HG03175 (cell line): ENCODE results near the gene BPNT1.
"Not testable (repeated sequence)": the region's sequence is repeated elsewhere in the genome, so short reads cannot be mapped to it uniquely, and the experiment has no call there.

ENCODE experiments used
- ATAC-seq: cut with Tn5 transposase; IDR thresholded peaks from one replicate; pipeline ENCODE4 v1.9.1; 2021; ENCODE audit warnings: mild to moderate bottlenecking, moderate library complexity; ENCODE audit not compliant: unreplicated experiment

The BPNT1 gene

GRCh38 chr1:220089650-220090556 lies at the start of gene BPNT1:
TSS of gene BPNT1 (minus strand) at chr1:220089788. CDS start at chr1:220079846, 9,942 bp downstream.
- peak; percentile 56 for ATAC-seq

- ATAC-seq, result no peak
Measured at GRCh38 chr1:220137019-220137786, 47.6 kb upstream of the BPNT1 start.

- no peak for ATAC-seq
Measured at GRCh38 chr1:220135755-220136154, 46.2 kb upstream of the BPNT1 start.

- ATAC-seq, result no peak
Measured at GRCh38 chr1:220129479-220130210, 40.1 kb upstream of the BPNT1 start.

GRCh38 chr1:220127076-220127475 lies 37.5 kb upstream of the BPNT1 start:
- ATAC-seq, result no peak

GRCh38 chr1:220124542-220124941 lies 35.0 kb upstream of the BPNT1 start:
- ATAC-seq, result no peak

- ATAC-seq, result no peak
Measured at GRCh38 chr1:220123889-220124288, 34.3 kb upstream of the BPNT1 start.

GRCh38 chr1:220123066-220123465 lies 33.5 kb upstream of the BPNT1 start:
- ATAC-seq, result no peak

- no peak for ATAC-seq
Measured at GRCh38 chr1:220121791-220122530, 32.4 kb upstream of the BPNT1 start.

- no peak for ATAC-seq
Measured at GRCh38 chr1:220119043-220119512, 29.5 kb upstream of the BPNT1 start.

GRCh38 chr1:220113136-220113695 lies 23.6 kb upstream of the BPNT1 start:
- ATAC-seq, result peak; percentile 81

- ATAC-seq, result not testable (repeated sequence)
Measured at GRCh38 chr1:220112600-220112999, 23.0 kb upstream of the BPNT1 start.

- not testable (repeated sequence) for ATAC-seq
Measured at GRCh38 chr1:220110473-220110872, 20.9 kb upstream of the BPNT1 start.

GRCh38 chr1:220099826-220100225 lies 10.2 kb upstream of the BPNT1 start:
- no peak for ATAC-seq

GRCh38 chr1:220094016-220094911 lies 4.7 kb upstream of the BPNT1 start, which contains the start of gene IARS2:
TSS of gene IARS2 (plus strand) at chr1:220094132. CDS start at chr1:220094217, 85 bp downstream.
- peak; percentile 56 for ATAC-seq

GRCh38 chr1:220093361-220094015 lies 3.9 kb upstream of the BPNT1 start:
- ATAC-seq, result peak; percentile 6

- ATAC-seq, result no peak
Measured at GRCh38 chr1:220092694-220093093, 3.1 kb upstream of the BPNT1 start.

GRCh38 chr1:220086261-220086686 lies 3.3 kb downstream of the BPNT1 start:
- ATAC-seq, result peak; percentile 56
